Epithelial cell of esophagus (primary cell): ENCODE measurements around the gene MTUS2.

Source experiments
- DNase-seq: peaks from one replicate; pipeline ENCODE4 v3.0.0; 2010; ENCODE audit warnings: low read depth
- H3K4me3 ChIP-seq: 2 replicates; pipeline ENCODE4 v1.5.1; 2011; ENCODE audit warnings: mild to moderate bottlenecking, low read length, control low read depth
- CTCF ChIP-seq: IDR thresholded peaks from 2 replicates; pipeline ENCODE4 v1.5.1; 2011; ENCODE audit warnings: low read depth, mild to moderate bottlenecking, low read length, control low read depth, inconsistent platforms; ENCODE audit not compliant: insufficient read depth; ENCODE audit errors: missing control alignments

Gene MTUS2

GRCh38 chr13:29526741-29527140 is 706.6 kb downstream of the MTUS2 start:
- no peak overlapping the region for H3K4me3 ChIP-seq
- DNase-seq: no peak
- no peak for TF ChIP-seq CTCF

- no peak overlapping the region for H3K4me3 ChIP-seq
- DNase-seq: no peak
- TF ChIP-seq CTCF: no peak
These were observed 707.4 kb downstream of the MTUS2 start for GRCh38 chr13:29527511-29527910.

- no peak for DNase-seq
- no peak for TF ChIP-seq CTCF
- H3K4me3 ChIP-seq: no peak overlapping the region
These were observed 707.8 kb downstream of the MTUS2 start for GRCh38 chr13:29527916-29528315.

- no peak for DNase-seq
- TF ChIP-seq CTCF: no peak
- no peak overlapping the region for H3K4me3 ChIP-seq
These were observed 709.6 kb downstream of the MTUS2 start for GRCh38 chr13:29529754-29530153.

GRCh38 chr13:29530901-29531300 is 710.8 kb downstream of the MTUS2 start:
- TF ChIP-seq CTCF: no peak
- no peak overlapping the region for H3K4me3 ChIP-seq
- no peak for DNase-seq

- TF ChIP-seq CTCF: no peak
- no peak for DNase-seq
- H3K4me3 ChIP-seq: no peak overlapping the region
These were observed 712.0 kb downstream of the MTUS2 start for GRCh38 chr13:29532116-29532515.

GRCh38 chr13:29532821-29533220 is 712.7 kb downstream of the MTUS2 start:
- no peak for DNase-seq
- TF ChIP-seq CTCF: no peak
- no peak overlapping the region for H3K4me3 ChIP-seq
